HG03342 (cell line): Measurements from ENCODE around the gene SPSB4.

Experiments
- ATAC-seq: cut with Tn5 transposase; IDR thresholded peaks from one replicate; pipeline ENCODE4 v1.9.1; 2021; ENCODE audit warnings: mild to moderate bottlenecking, moderate library complexity; ENCODE audit not compliant: unreplicated experiment

The SPSB4 gene

DNA sequence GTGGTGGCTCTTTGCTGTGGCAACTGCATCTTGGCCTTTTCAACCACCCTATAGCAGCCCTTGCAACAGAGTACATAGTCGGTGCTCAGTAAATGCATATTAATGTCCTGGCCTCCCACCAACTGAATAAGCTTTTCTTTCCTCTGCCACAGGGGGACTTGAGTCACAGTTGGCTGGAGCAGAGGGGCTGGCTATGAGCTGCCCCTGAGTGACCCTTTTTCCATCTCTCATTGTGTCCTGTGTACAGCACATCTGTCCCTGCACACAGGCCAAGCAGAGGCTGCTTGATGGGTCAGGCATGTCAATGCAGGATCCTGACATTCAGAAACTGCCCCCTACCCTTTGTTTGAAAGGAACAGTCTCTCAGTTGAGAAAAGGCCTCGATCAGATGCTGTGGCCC lies 22.4 kb downstream of the SPSB4 start:
- ATAC-seq: no peak

DNA sequence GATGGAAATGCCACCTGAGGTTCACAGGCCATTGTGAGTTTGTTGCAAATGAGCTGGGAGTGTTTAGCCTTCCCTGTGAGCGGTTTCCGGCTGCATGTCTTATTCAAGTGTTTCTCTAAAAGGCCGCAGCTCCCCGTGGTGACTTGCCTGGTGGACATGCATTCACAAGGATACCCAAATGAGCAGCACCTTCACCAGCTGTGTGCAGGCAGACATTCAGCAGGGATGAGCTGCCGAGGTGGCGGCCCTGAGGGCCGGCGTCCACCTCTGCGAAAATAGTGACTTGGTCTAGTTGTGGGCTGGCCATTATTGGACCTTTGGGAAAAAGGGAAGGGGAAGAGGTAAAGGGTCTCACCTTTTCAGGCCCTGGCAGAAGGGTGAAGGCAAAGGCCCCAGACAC lies 23.4 kb downstream of the SPSB4 start:
- ATAC-seq: no peak

DNA sequence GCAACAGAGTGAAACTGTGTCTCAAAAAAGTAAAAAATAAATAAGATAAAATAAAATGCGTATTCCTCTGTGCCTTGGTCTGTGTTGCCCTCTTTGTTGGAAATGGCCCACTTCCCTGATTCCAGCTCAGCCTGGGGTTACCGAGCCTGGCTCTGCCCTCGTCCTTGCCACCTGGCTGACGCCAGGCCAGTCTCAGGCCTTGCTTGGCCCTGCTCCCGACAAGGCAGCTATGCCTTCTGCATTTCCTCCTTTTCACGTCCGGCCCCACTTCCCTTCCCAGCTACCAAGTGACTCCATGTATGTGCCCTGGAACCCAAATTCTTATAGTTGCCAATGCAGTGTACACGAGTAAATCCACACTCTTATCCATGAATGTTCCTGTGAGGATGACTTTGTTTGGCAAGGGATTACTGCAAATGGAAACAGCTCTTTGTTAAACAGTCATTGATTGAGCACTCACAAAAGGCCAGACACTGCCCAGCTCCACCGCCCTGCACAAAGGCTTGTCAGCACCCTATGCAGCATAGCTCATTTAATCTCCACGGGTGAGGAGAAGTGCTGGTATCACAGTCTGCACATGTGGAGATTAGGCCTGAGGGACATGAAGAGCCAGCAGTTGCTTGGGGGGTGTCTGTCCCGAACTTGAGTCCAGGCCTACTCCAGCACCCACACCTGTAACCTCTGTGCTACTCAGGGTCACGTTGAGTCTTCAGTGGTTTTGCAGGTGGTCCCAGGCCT lies 25.1 kb downstream of the SPSB4 start:
- no peak for ATAC-seq

DNA sequence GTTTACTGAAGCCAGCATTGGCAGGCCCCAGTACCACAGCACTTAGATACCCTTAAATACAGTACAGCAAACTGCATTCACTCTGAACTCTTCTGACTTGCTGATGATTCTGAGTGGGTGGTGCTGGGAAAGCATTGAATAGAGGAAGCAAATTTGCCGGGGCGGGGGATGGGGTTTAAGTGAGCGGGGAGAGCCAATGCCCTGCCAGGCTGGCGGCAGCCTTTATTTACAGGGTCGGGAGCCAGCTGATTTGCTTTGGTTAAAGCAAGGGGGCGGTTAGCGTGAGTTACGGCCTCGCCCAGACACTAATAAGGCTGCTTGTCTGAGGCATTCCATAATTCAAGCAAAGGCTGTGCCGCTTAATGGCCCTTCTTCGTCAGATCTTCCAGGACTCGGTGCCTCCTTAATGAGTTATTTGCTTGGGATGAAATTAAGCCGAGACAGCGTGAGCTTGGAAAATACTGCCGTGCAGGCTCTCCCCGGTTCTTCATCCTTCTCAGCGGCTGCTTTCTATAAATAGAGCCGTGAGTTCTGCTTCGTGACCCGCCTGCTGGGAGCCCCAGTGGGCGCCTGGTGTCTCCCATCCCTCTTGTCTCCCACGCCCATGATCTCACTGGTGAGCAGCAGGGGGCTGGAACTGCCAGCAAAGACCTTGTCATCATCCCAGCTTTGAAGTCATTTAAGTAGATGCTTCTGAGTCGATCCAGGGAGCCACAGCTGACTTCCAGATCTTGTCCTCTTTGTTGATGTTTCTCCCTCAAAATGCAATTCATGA lies 25.8 kb downstream of the SPSB4 start:
- no peak for ATAC-seq

DNA sequence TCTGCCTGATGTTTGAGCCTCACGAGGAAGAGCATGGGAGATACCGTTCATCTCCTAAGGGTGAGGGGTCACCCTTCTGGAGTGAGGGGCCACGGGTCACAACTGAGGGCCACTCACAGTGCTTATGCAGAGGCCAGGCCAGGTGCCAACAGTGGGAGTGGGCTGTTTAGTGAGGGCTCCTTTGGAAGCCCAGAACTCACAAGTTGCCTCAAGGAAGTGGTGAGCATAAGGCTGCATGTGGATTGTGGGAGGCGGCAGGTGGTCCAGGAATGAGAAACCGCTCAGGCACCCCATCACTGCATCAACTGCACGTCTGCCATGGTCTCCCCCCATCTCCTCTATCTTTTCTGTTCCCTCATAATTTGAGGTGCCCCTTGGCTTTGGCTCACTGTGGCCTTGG lies 26.5 kb downstream of the SPSB4 start:
- ATAC-seq: no peak

DNA sequence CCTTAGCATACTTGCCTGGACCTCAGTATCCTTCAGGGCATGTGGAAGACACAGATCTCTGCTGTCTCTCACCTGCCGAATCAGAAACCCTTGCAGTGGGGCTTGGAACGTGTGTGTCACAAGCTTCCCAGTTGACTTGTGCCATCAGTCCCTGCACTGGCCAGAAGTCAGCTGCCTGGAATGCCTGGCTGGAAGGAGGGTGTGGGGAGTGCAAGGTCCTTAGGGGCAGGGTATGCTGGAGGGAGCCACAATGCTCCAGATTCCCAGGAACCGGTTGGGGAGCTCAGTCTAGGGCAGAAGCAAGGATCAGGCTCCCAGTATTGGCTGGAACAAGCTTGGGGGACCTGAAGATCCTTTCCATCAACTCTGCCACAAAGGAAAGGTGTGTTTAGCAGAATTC lies 27.1 kb downstream of the SPSB4 start:
- ATAC-seq: no peak

DNA sequence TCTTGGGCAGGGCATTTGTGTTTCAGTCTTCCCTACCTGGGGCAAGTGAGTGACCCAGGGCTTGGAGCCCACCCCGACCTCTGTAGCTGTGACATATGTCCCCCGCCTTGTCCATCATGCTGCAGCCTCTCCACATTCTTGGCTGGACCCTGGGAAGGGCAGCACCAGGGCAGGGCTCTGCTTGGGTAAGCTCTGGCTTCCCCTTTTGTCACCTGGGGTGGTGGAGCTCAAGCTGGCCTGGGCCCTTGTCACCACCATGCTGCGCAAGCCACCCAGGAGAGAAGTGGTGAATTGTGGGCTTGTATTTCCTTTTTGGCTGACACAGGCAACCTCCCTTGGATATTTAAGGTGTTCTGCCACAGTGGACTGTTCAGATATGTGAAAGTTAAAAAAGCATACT lies 29.3 kb downstream of the SPSB4 start:
- no peak for ATAC-seq

DNA sequence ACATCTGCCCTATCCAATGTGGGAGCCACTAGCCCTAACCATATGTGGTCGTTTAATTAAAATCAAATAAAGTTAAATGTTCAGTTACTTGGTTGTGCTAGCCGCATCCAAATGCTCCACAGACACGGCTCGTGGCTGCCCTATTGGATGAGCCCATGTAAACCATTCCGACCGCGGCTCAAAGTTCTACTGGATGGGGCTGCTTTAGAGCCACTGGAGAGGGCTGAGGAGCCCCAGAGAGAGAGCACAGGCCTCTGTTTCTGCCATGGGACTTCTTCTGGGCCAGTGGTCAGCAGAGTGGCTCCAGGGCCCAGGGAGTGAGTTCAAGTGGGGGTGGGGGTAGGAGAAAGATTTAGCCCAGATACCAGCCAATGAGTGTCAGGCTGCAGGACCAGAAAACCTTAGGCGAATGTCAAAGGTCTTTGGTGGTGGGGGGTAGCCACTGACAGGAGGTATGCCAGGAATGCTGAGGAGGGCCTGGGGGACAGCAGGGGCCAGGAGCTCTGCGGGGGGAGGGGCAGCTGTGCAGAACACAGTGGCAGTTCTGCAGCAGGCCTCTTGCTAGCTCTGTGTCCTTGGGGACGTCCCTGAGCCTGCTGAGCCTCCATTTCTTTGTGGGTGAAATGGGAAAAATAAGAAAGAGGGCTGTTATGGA lies 30.1 kb downstream of the SPSB4 start:
- ATAC-seq: no peak

DNA sequence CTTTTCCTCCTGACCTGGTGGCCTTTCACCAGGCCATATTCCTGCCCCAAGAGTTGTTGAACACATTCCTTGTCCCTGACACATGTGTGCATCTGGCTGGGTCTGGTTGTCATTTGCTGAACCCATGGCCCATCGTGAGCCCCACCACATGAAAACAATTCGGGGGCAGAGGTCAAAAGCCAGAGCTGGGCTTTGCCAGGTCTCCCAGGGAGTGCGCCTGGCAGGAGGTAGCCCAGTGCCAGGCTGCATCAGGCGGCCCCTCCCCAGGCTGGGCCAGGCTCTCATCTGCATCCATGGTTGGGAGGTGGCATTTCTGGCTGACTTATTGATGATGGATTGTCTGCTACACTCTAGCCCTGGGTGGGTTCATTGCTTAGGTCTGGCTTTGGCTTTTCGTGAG lies 30.9 kb downstream of the SPSB4 start:
- no peak for ATAC-seq

DNA sequence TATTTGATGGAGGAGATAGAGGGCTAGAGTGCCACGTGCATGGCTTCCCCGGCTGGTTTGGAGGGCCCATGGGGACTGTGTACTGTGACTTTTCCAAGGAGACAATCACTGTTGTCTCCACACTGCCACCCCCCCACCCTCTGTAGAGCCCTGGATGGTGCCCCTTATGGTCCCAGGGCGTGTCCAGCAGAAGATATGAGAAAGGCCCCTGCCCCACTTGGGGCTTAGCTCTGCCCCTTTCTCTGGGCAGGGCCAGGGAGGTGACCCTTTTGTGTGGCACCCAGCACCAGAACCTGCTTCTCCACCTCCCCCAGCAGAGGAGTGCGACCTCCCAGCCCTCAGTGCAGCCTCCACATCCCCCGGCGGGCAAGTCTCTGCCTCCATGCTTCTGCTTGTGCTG lies 32.1 kb downstream of the SPSB4 start:
- ATAC-seq: no peak

DNA sequence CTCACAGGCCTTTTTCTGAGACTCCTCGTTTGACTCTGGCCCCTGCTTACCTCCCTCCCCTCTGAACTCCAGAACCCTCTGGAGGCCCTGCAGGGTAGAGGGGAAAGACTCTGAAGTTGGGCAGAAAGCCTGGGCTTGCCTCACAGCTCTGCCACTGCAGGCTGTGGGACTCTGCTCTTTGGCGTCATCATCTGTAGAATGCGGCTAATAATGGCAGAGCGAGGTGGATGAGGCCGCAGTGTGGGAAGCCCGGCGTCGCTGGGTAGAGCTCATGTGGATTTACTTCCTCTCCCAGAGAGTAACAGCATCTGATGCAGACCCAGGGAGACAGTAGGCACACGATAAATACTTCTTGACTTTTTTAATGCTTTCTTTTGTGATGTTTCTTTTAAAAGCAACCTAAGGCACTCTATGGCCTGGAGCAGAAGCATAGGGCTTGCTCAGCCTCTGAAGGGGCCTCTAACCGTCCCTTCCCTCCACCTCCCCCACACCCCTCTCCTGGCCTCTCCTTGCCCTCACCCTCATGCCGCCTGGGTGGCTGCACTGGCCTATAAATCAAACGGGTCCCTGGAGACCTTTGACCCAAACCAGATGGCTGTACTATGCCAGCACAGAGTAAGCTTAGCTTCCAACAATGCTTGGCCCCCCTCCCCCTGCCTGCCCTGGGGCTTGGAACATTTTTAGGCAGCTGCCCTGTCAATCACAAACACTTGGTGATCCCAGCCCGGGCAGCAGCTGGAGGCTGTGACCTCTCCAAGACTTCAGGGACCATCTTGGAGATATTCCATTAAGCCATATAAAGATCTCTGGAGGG lies 32.9 kb downstream of the SPSB4 start:
- no peak for ATAC-seq

DNA sequence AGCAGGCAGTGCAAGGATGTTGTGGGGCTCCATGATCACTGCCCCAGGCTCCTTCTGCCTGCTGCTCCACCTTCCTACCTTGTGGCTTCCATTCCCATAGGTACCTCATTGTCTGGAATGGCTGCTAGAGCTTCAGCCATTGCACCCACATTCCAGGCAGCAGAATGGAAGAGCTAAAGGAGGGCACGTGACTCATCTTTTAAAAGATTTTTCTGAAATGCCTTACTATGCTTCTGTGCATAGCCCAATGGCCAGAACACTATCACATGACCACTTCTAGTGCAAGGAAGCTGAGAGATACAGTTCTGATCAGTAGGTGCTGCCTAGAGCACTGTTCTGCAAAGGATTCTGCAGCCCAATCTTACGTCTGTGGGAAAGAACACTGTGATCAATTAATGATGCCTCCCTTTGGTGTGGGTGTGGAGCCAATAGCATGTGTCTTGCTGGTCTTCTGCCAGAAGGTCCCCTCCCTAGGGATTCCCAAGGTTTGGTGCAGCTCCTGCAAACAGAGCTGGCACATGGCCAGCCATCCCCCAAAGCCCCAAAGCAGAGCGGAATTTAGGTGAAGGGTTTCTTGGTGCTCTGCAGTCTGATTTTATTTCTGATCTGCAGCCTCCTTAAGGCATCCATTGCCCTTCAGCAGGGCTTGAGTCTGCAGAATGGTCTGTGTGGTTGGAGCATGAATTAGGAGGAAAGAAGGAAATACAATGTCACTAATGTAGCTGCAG lies 34.4 kb downstream of the SPSB4 start:
- no peak for ATAC-seq

DNA sequence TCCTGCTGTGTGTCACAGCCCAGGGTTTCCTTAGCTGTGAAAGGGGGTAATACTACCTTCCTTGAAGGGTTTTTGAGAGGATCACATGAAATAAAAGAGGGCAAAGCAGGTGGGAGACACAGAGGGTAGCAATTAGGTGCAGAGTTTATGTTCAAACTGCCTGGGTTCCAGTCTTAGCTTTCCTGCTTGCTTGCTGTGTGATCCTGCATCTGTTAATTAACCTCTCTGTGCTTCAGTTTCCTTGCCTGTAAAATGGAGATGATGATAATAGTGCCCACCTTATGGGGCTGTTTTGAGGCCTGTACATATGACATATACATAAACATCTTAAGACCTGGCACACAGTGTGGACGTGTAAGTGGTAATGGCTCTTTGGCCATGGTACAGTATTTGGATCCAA lies 35.0 kb downstream of the SPSB4 start:
- ATAC-seq: no peak

DNA sequence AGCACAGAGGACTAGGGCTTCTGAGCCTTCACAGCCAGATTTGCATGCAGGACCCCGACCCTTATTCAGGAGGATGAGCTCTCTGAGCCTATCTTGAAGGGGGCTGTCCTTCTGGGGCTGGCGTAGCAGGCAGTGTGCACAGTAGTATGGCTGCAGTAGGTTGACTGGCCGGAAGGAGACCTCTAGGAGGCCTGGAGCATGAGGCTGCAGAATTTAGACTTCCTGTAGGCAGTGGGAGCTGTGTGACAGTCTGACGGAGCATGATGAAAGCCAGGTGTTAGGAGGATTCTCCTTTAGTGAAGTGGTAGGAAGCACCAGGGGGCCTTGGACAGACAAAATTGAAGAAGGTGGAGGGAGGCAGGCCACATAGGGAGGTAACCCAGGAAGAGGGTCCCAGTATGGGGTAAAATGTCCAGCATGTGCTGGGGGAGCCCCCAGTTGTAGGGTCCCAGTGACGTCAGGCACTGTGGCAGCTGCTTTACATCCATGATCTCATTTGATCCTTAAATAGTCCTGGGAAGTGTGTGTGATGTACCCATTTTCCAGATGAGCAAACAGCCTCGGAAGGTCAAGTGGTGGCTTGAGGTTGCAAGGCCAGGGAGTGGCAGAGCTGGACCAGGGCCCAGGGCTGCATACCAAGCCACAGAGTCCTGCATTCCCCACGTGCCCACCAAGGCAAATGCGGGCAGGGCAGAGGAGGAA lies 36.1 kb downstream of the SPSB4 start:
- ATAC-seq: no peak

DNA sequence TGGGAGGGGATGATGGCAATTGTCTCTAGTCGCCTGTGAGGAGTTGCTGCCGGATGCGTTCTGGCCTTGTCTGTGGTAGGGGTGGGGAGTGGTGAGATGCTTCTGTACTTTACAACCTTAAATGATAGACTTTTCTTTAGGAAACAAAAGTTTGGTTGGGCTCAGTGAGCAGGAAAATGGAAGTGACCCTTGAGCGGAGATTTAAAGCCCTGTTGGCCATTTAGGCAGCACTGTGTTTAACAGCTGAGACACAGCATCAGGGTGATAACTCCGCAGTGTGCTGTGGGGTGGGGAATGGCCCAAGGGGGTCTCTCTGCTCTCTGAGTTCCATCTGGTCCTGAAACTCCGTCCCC lies 36.6 kb downstream of the SPSB4 start:
- ATAC-seq: no peak

DNA sequence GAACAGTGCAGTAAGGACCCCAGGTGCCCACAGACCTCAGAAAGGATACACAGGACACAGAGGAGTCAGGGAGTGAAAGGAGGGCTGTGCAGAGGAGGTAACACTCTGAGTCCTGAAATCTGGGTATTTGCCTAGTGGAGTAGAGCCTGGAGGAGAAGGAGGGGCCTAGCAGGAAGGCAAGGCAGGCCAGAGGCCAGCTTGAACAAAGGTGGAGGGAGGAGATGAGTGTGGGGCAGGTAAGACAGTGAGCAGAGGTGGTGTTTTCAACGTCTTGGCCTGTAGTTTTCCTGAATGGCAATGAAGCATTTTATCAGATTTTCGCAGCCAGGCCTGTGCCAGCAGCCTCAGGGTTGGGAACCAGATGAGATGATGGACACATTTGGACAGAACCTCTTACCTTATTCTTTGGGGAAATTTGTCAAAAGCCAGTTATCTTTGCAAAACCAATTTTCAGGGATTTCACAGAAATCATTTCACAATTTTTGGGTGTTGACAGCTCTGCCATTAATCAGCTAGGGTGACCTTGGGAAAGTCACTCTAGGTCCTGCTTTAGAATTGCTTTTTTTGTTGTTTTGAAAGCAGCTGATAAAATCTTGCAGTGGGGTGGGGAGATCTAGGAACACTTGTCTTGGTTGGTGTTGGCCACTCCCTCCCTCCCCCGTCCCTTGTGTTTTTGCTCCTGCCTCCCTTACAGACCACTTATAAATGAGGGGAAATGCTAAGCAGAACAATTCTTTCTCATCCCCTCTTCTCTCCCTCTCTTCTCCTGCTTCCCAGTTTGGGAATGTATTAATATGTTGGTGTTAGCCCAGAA lies 38.4 kb downstream of the SPSB4 start:
- no peak for ATAC-seq

DNA sequence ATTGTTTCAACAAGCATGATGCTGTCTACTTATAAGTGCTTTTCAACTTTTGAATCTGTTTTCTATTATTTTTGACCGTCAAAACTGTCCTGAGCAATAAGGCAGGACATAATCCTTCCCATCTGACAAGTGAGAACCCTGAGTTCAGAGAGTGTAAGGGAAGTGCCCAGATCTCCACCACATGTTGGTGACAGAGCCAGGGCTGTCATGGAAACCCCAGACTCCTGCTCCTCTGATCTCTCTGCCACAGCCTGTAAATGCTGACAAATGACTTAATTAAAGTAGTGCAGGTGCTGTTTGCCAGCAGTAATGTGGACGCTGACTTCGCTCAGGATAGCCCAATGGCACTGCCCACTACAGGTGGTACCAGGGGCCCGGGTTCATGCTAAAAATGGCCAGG lies 40.3 kb downstream of the SPSB4 start:
- ATAC-seq: no peak

DNA sequence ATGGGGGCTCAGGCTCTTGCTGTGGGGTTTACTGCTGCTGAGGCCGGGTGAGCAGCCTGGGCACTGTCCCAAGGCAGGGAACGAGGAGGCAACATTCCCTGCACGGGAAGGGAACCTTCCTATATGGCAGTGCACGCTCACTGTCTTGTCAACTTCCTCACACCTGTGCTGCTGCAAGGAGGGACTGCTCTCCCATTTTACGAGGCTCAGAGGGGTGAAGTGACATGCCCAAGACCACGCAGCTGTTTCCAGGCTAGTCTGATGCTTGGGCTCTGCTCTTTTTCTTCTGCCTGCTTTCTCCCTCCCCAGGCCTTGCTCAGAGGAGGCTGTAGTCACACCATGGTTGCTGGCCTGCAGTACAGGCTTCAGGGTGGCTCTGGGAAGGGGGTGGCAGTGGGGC lies 41.5 kb downstream of the SPSB4 start:
- ATAC-seq: no peak

DNA sequence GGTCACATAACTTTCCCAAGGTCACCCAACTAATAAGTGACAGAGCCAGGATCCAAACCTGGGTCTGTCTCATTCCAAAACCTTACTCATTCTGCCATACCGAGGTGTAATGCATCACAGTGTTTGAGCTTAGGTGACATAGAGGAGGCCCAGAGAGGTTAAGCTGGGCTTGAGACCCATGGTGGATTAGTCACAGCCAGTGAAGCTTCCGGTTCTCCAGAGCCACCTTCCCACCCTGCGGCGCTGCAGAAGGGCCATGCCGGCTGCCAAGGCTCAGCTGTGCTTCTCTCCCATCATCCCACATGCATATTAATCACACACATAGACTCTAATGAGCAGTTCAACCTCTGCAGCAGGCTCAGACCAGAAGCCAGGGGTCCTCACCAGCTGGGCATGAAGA lies 42.2 kb downstream of the SPSB4 start:
- no peak for ATAC-seq
